ENCODE data around the gene EIF3K. TPM values are rescaled to one million over a fixed set of nuclear protein-coding genes. Genes with fewer than 3 reads are reported as not detected.

Gene EIF3K
- total RNA-seq, 6 donors from 2014 or later = 142 to 404 (median 242) TPM

DNA sequence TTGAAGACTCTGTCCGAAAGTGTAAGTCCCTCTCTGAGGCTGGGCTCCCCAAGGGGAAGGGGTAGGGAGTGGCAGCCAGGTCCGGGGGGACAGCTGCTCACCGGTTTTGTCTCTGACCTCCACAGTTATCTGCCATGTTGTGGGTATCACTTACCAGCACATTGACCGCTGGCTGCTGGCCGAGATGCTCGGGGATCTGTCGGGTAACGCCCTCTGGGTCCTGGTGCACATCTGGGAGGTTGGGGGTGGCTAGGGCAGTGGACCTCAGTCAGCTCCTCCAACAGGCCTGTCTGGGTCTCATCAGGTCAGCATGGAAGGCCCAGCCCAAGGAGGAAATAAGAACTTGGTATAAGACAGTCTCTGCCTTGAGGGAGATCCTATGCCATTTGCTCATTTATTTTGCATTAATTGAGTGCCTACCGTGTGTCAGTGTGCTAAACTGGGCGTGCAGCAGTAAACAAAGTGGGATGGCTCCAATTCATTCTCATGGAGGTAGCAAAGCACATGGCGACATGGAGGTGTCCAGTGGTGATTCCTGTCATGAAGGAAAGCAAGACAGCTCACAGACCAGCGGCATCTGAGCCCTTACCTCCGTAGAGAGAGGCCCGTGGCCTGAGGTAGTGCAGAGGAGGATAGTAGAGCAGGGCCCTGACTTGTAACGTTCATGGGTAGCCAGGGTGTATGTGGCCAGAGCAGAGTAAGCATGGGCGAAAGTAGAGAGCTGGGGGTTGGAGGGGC, 13.7 kb downstream of the EIF3K start:
- WGBS, 2 donors = 93 to 94% methylated on average over 11 to 16 of the region's 16 CpGs
- no peak for DNase-seq
- Histone ChIP-seq H3K4me3 (no peak overlapping the region), H3K4me1 (peaks cover 20 to 37% (median 29%) of the 10 kb centered on the region in 4 donors), H3K36me3 (peaks cover 6 to 58% (median 45%) of the 10 kb centered on the region in 4 donors), H3K9me3 (no peaks in the 10 kb centered on the region), H3K27me3 (no peaks in the 10 kb centered on the region), H3K27ac (peak overlapping the region in 2 of 4 donors; percentile 49 to 65)
- ATAC-seq (ENCODE audit: low FRiP score in 2 of 2) = no peak
- TF ChIP-seq POLR2AphosphoS5 (IDR thresholded peaks at IDR 0.05) (no peak), EP300 (IDR thresholded peaks at IDR 0.05) (no peak)
- TF ChIP-seq, protein P1, sequence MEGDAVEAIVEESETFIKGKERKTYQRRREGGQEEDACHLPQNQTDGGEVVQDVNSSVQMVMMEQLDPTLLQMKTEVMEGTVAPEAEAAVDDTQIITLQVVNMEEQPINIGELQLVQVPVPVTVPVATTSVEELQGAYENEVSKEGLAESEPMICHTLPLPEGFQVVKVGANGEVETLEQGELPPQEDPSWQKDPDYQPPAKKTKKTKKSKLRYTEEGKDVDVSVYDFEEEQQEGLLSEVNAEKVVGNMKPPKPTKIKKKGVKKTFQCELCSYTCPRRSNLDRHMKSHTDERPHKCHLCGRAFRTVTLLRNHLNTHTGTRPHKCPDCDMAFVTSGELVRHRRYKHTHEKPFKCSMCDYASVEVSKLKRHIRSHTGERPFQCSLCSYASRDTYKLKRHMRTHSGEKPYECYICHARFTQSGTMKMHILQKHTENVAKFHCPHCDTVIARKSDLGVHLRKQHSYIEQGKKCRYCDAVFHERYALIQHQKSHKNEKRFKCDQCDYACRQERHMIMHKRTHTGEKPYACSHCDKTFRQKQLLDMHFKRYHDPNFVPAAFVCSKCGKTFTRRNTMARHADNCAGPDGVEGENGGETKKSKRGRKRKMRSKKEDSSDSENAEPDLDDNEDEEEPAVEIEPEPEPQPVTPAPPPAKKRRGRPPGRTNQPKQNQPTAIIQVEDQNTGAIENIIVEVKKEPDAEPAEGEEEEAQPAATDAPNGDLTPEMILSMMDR (IDR thresholded peaks at IDR 0.05) = no peak

DNA sequence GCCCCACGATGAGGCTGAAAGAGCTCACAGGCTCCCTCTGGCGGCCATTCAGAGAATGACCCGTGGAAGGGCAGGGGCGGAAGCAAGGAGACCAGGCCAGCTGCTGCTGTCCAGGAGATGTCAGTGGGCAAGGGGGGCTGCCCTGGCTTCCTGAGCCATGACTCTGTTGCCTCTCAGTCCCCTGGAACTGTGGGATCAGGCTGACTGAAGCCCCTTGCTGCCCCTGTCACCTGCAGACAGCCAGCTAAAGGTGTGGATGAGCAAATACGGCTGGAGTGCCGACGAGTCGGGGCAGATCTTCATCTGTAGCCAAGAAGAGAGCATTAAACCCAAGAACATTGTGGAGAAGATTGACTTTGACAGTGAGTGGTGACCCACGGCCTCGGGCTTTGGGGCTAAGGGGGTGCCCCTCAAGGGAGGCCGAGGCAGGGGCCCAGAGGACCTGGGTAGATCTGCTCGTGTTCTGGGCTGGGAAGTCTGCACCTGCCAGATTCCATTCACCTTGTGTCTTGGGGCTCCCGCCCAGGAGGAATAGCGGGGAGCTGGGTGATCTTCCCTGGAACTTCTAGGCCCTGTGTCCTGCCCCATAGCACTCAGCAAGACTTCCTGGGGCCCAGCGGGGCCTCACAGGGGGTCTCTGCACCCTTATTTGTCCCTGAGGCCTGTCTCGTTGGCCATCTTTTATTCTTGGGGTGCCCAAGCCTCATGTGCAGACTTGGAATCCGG, 15.9 kb downstream of the EIF3K start:
- WGBS, 2 donors = 45 to 64% methylated on average over 11 to 17 of the region's 17 CpGs
- ATAC-seq (ENCODE audit: low FRiP score in 2 of 2) (peak; percentile 69 to 87), DNase-seq (peak in 1 of 2 donors; percentile 79)
- no peaks in the 10 kb centered on the region for H3K27me3 ChIP-seq
- peaks cover 20 to 40% (median 30%) of the 10 kb centered on the region in 4 donors for H3K4me1 ChIP-seq
- TF ChIP-seq, protein P1 (IDR thresholded peaks at IDR 0.05) = peak; percentile 89 to 99 (median 94)
- TF ChIP-seq POLR2A (IDR thresholded peaks at IDR 0.05) = no peak
- no peaks in the 10 kb centered on the region for H3K9me3 ChIP-seq
- H3K4me3 ChIP-seq = no peak overlapping the region
- H3K36me3 ChIP-seq = peaks cover 3 to 41% (median 30%) of the 10 kb centered on the region in 4 donors
- H3K27ac ChIP-seq = peak overlapping the region in 2 of 4 donors; percentile 57 to 72

DNA sequence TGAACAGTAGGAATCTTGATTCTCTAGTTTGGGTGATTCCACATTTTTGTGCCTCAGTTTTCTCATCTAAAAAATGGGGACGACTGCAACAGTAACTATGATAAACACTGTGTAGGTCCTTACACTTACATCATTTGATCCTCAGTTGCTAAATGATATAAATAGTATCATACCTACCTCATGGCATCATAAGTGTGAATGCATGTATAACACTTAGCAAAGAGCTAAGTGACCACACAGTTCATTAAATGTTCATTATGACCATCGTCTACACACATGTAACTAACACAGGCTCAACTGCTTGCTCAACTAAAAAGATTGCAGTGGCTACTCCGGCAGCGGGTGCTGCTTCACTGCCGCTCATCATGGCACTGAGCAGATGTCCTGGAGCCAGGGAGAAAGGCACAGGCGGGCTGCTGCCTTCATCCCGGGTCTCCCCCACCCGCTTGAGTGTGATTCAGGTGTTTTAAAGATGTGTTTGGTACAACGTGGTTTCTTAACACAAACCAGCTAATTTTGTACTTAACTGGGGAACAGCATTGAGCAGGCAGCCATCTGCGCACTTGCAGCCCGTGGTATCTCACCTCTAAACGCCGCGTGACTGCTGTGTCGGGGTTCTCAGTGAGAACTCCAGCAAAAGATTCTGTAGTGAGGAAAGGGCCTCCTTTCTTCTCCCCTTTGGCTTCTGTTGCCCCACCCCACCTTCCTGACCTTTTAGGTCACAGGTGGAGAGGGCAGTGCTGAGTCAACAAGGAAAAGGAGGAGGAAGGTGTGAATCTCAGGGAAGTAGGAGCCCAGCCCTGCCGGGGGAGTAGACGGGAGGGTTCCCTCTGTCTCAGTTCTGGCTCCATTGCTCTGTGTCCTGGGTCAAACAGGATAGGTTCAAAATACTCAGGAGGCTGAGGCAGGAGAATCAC, 16.8 kb downstream of the EIF3K start:
- H3K27me3 ChIP-seq = no peaks in the 10 kb centered on the region
- peak overlapping the region in 3 of 4 donors; percentile 31 to 72 (median 50) for H3K27ac ChIP-seq
- no peak for ATAC-seq (ENCODE audit: low FRiP score in 2 of 2)
- H3K36me3 ChIP-seq = peaks cover 3 to 33% (median 26%) of the 10 kb centered on the region in 4 donors
- no peak for DNase-seq
- WGBS, 2 donors = 83 to 86% methylated on average over 15 to 17 of the region's 17 CpGs
- peaks cover 20 to 48% (median 32%) of the 10 kb centered on the region in 4 donors for H3K4me1 ChIP-seq
- H3K4me3 ChIP-seq = no peak overlapping the region
- H3K9me3 ChIP-seq = no peaks in the 10 kb centered on the region
- TF ChIP-seq POLR2A (IDR thresholded peaks at IDR 0.05) = no peak
- no peak for TF ChIP-seq EP300 (IDR thresholded peaks at IDR 0.05)
- TF ChIP-seq POLR2AphosphoS5 (IDR thresholded peaks at IDR 0.05) = no peak
- TF ChIP-seq, protein P1 (IDR thresholded peaks at IDR 0.05) = no peak

DNA sequence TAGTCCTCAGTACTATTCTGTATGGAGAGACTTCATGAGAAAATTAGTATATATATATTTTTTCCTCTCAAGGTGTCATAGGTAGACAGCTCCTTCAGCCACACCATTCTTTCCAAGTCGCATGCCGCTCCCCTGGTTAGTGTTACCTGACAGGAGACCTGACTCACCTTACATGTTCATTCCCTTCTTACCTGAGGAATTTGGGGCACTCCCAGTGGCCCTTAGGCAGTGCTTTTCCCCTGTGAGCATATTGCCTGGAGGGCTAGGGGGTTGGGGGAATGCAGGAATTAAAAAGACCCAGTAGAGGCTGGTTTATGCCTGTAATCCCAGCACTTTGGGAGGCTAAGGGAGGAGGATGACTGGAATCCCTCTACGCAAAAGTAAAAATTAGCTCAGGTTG, 19.5 kb downstream of the EIF3K start:
- H3K27ac ChIP-seq = no peak overlapping the region
- TF ChIP-seq, protein P1 (IDR thresholded peaks at IDR 0.05) = no peak
- TF ChIP-seq EP300 (IDR thresholded peaks at IDR 0.05) (no peak), POLR2AphosphoS5 (IDR thresholded peaks at IDR 0.05) (no peak)
- WGBS, 2 donors = 95 to 98% methylated on average over 3 of the region's 3 CpGs
- no peak overlapping the region for H3K4me3 ChIP-seq
- peaks cover 20 to 48% (median 32%) of the 10 kb centered on the region in 4 donors for H3K4me1 ChIP-seq
- H3K9me3 ChIP-seq = no peaks in the 10 kb centered on the region
- peaks cover 0 to 24% (median 12%) of the 10 kb centered on the region in 4 donors for H3K36me3 ChIP-seq
- DNase-seq (no peak), ATAC-seq (ENCODE audit: low FRiP score in 2 of 2) (no peak)
- H3K27me3 ChIP-seq = no peaks in the 10 kb centered on the region

Measured in upper lobe of left lung (tissue), 6 donors.